HCT116 (cell line): Measurements from ENCODE around the gene KIRREL3. TPM values are rescaled to one million over a fixed set of nuclear protein-coding genes. Genes with fewer than 3 reads are reported as not detected.

Source experiments
- ATAC-seq: fragments of 200-7000 bp; cut with Tn5 transposase; 2 replicates; pipeline ENCODE4 v1.9.1; 2020; ENCODE audit warnings: mild to moderate bottlenecking, moderate library complexity
- BruUV-seq: library from RNA; stranded (reverse); fragments of 400-500 nt; replicated peaks from 2 replicates; lab custom pipeline; 2021; lab: Mats Ljungman, UMichigan
- CTCF ChIA-PET: fragments of 300-600 bp; sonication (Branson Sonifier 250); formaldehyde crosslinking; loops from one replicate; lab custom pipeline; 2021; ENCODE audit warnings: antibody characterized with exemption; lab: Charles Lee
- POLR2A ChIA-PET: fragments of 300-600, 350-600 bp; sonication (Branson Sonifier 250); formaldehyde crosslinking; loops from one replicate; lab custom pipeline; 2021; ENCODE audit warnings: antibody characterized with exemption; lab: Charles Lee
- RAD21 ChIA-PET, 2 experiments: fragments of 300-600 bp; sonication (Branson Sonifier 250); formaldehyde crosslinking; loops; one replicate each; lab custom pipeline; 2023; ENCODE audit warnings: low total read pairs in 2 of 2; ENCODE audit not compliant: uncharacterized antibody in 2 of 2, unreplicated experiment in 2 of 2, low non-redundant PET in 1 of 2; lab: Charles Lee
- DNase-seq: peaks from one replicate; pipeline ENCODE4 v3.0.0-alpha.2; 2010; ENCODE audit warnings: low read depth, low spot score
- H2AFZ ChIP-seq: fragments of 200-600 bp; shearing (Covaris generic), sonication (generic); 2 replicates; pipeline ENCODE4 v1.6.1; 2017; ENCODE audit warnings: low read depth, mixed run types, mixed read lengths, antibody characterized with exemption, low read length; ENCODE audit not compliant: poor library complexity, severe bottlenecking
- H3K27ac ChIP-seq: 2 replicates; pipeline ENCODE4 v1.5.1; 2012; ENCODE audit warnings: low read depth, low read length
- H3K27me3 ChIP-seq: fragments of 200-600 bp; sonication (generic); 2 replicates; pipeline ENCODE4 v1.6.1; 2016; ENCODE audit warnings: mixed run types, low read length, mixed read lengths; ENCODE audit not compliant: insufficient read depth
- H3K36me3 ChIP-seq, 2 experiments: fragments of 200-500 bp in 1 of 2; fragments of 200-600 bp in 1 of 2; sonication (Bioruptor generic) in 1 of 2; sonication (generic) in 1 of 2; 2 replicates each; pipeline versions ENCODE4 v1.5.1 to v1.6.1; 2014 to 2016; ENCODE audit warnings: low read length in 2 of 2, inconsistent platforms in 1 of 2, mixed read lengths in 1 of 2, mixed run types in 1 of 2; ENCODE audit not compliant: insufficient read depth in 2 of 2, control insufficient read depth in 1 of 2
- H3K4me1 ChIP-seq, 2 experiments: fragments of 200-600 bp in 1 of 2; sonication (generic) in 1 of 2; 2 replicates each; pipeline versions ENCODE4 v1.5.1 to v1.6.1; 2012 to 2017; ENCODE audit warnings: low read length in 2 of 2, inconsistent platforms in 1 of 2, mild to moderate bottlenecking in 1 of 2, mixed read lengths in 1 of 2, mixed run types in 1 of 2, moderate library complexity in 1 of 2; ENCODE audit not compliant: insufficient read depth in 2 of 2, control insufficient read depth in 1 of 2
- H3K4me2 ChIP-seq: fragments of 200-600 bp; sonication (generic); 2 replicates; pipeline ENCODE4 v1.6.1; 2017; ENCODE audit warnings: mixed run types, low read length, mixed read lengths
- H3K4me3 ChIP-seq, 2 experiments: fragments of 200-600 bp in 1 of 2; sonication (generic) in 1 of 2; replicated peaks in 1 of 2; 2 replicates each; pipeline ENCODE4 v1.5.1; 2011 to 2016; ENCODE audit warnings: low read length in 2 of 2, control low read depth in 1 of 2, low read depth in 1 of 2, mild to moderate bottlenecking in 1 of 2, mixed read lengths in 1 of 2, mixed run types in 1 of 2
- H3K79me2 ChIP-seq: fragments of 200-600 bp; sonication (generic); 2 replicates; pipeline ENCODE4 v1.6.1; 2017; ENCODE audit warnings: mild to moderate bottlenecking, mixed run types, low read length, moderate library complexity, mixed read lengths; ENCODE audit not compliant: insufficient read depth
- H3K9ac ChIP-seq: fragments of 200-600 bp; sonication (generic); 2 replicates; pipeline ENCODE4 v1.6.1; 2016; ENCODE audit warnings: low read length, mixed read lengths
- H3K9me2 ChIP-seq: fragments of 200-600 bp; sonication (generic), shearing (Covaris generic); 2 replicates; pipeline ENCODE4 v1.6.1; 2017; ENCODE audit warnings: mixed run types, mild to moderate bottlenecking, moderate library complexity; ENCODE audit not compliant: insufficient read depth
- H3K9me3 ChIP-seq, 2 experiments: fragments of 200-500 bp in 1 of 2; fragments of 200-600 bp in 1 of 2; sonication (Bioruptor generic) in 1 of 2; sonication (generic) in 1 of 2; 2 replicates each; pipeline ENCODE4 v1.6.1; 2014 to 2017; ENCODE audit warnings: low read length in 2 of 2, mixed read lengths in 2 of 2, inconsistent platforms in 1 of 2, low read depth in 1 of 2, mild to moderate bottlenecking in 1 of 2, mixed run types in 1 of 2, moderate library complexity in 1 of 2; ENCODE audit not compliant: control insufficient read depth in 1 of 2, insufficient read depth in 1 of 2
- H4K20me1 ChIP-seq: fragments of 200-600 bp; sonication (generic), shearing (Covaris generic); 2 replicates; pipeline ENCODE4 v1.6.1; 2017; ENCODE audit warnings: mixed run types, mild to moderate bottlenecking, moderate library complexity; ENCODE audit not compliant: insufficient read depth
- ATF3 ChIP-seq: IDR thresholded peaks from 2 replicates; pipeline ENCODE4 v1.6.1; 2012
- CTCF ChIP-seq, 3 experiments: fragments of 200-600 bp in 1 of 3; sonication (generic) in 1 of 3; IDR thresholded peaks in 2 of 3; conservative IDR thresholded peaks in 1 of 3; 2 replicates each; pipeline ENCODE4 v1.5.1; 2012 to 2017; ENCODE audit warnings: low read depth in 2 of 3, low read length in 2 of 3, antibody characterized with exemption in 1 of 3, borderline replicate concordance in 1 of 3, control low read depth in 1 of 3, mild to moderate bottlenecking in 1 of 3, mixed read lengths in 1 of 3, mixed run types in 1 of 3, moderate library complexity in 1 of 3; ENCODE audit not compliant: insufficient read depth in 1 of 3
- EGR1 ChIP-seq: IDR thresholded peaks from 2 replicates; pipeline ENCODE4 v1.6.1; 2012; ENCODE audit warnings: low read depth
- EZH2phosphoT487 ChIP-seq: fragments of 200-600 bp; IDR thresholded peaks from 2 replicates; pipeline ENCODE4 v1.6.1; 2018; ENCODE audit warnings: antibody characterized with exemption, borderline replicate concordance
- POLR2A ChIP-seq: IDR thresholded peaks from 2 replicates; pipeline ENCODE4 v1.7.0; 2011; ENCODE audit warnings: borderline replicate concordance; ENCODE audit not compliant: insufficient read depth, insufficient read length; ENCODE audit errors: extremely low read depth
- YY1 ChIP-seq: IDR thresholded peaks from 2 replicates; pipeline ENCODE4 v1.6.1; 2011; ENCODE audit warnings: low read length, low read depth, moderate library complexity, mild to moderate bottlenecking; ENCODE audit not compliant: insufficient replicate concordance; ENCODE audit errors: extremely low read depth
- intact Hi-C: fragments of 100-400 bp; cut with micrococcal nuclease; formaldehyde crosslinking; loops from 2 replicates; pipeline ENCODE4 v1.10.0; 2022
- total RNA-seq: library from RNA; stranded (reverse); gene quantifications from one replicate; pipeline ENCODE4 v1.2.1, GENCODE V29; 2021; ENCODE audit not compliant: unreplicated experiment
- TF ChIP-seq, protein P1 (sequence below): IDR thresholded peaks from 2 replicates; pipeline ENCODE4 v1.6.1; 2012
- TF ChIP-seq, protein P2 (sequence below): IDR thresholded peaks from 2 replicates; pipeline ENCODE4 v1.6.1; 2012; ENCODE audit warnings: low read depth

The KIRREL3 gene
- total RNA-seq, 1 experiment from 2014 or later = not detected

DNA sequence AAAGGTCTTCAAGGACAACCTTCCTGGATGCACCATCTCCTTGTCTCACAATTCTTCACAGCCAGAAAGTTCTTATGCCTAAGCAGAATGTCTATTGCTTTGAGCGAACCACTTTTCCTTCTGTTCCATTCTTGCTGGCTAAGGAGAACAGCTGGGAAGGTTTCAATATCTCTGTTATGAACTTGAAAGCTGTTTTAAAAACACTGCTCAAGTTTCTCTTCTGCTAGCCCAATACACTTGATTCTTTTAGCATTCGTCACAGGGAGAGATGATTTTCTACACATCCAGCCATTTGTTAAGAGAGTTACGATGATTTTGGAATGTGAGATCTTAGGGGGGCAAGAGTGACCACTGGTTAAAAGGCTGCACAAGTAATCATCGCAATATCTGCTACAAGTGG lies 249.3 kb downstream of the KIRREL3 start (continued):
- TF ChIP-seq, protein P1, sequence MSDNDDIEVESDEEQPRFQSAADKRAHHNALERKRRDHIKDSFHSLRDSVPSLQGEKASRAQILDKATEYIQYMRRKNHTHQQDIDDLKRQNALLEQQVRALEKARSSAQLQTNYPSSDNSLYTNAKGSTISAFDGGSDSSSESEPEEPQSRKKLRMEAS = no peak
- no peak for TF ChIP-seq YY1
- TF ChIP-seq, all 23 proteins: peak for 0

DNA sequence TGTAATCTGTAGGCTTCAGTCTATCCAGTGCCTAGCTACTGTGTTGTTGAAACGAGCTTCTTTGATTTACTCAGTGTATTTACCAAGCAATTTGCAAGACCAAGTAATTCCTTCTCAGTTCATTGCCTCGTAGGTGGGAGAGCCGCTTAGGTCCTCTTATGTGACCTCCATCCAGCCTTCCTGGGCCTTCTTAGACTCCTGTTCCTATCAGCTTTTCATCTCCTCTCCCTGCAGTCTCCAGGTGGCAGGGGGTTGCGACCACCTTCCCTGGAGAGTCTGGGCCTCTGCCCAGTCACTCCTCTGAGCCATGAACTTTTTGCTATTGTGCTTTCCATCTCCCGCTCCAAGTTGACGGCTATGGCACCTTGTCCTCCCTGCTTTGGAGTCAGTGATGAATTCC lies 251.8 kb downstream of the KIRREL3 start:
- no peaks in the 10 kb centered on the region for H4K20me1 ChIP-seq

GRCh38 chr11:126748100-126748791 lies 252.3 kb downstream of the KIRREL3 start:
- no peaks in the 10 kb centered on the region for H3K36me3 ChIP-seq
- H4K20me1 ChIP-seq = no peaks in the 10 kb centered on the region
- TF ChIP-seq EZH2phosphoT487 (no peak), CTCF (IDR thresholded peaks at IDR 0.05 in 2 of 3, conservative IDR thresholded peaks at IDR 0.05 in 1 of 3; ENCODE audit: borderline replicate concordance in 1 of 3, insufficient read depth in 1 of 3, low read depth in 2 of 3, low read length in 2 of 3) (no peak), ATF3 (no peak), POLR2A (no peak)
- TF ChIP-seq, protein P2, sequence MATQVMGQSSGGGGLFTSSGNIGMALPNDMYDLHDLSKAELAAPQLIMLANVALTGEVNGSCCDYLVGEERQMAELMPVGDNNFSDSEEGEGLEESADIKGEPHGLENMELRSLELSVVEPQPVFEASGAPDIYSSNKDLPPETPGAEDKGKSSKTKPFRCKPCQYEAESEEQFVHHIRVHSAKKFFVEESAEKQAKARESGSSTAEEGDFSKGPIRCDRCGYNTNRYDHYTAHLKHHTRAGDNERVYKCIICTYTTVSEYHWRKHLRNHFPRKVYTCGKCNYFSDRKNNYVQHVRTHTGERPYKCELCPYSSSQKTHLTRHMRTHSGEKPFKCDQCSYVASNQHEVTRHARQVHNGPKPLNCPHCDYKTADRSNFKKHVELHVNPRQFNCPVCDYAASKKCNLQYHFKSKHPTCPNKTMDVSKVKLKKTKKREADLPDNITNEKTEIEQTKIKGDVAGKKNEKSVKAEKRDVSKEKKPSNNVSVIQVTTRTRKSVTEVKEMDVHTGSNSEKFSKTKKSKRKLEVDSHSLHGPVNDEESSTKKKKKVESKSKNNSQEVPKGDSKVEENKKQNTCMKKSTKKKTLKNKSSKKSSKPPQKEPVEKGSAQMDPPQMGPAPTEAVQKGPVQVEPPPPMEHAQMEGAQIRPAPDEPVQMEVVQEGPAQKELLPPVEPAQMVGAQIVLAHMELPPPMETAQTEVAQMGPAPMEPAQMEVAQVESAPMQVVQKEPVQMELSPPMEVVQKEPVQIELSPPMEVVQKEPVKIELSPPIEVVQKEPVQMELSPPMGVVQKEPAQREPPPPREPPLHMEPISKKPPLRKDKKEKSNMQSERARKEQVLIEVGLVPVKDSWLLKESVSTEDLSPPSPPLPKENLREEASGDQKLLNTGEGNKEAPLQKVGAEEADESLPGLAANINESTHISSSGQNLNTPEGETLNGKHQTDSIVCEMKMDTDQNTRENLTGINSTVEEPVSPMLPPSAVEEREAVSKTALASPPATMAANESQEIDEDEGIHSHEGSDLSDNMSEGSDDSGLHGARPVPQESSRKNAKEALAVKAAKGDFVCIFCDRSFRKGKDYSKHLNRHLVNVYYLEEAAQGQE = no peak
- no peak overlapping the region for H3K27ac ChIP-seq
- intact Hi-C loops = no loop called here
- no TSS peak for BruUV-seq
- no peak overlapping the region for H2AFZ ChIP-seq
- H3K9me2 ChIP-seq = no peaks in the 10 kb centered on the region
- RAD21 ChIA-PET = no interaction called here
- H3K9me3 ChIP-seq = no peaks in the 10 kb centered on the region
- H3K27me3 ChIP-seq = 0 out of 2 replicates have a peak, but pooled peaks cover 3% of the 10 kb centered on the region
- H3K4me3 ChIP-seq = no peak overlapping the region
- CTCF ChIA-PET = no interaction called here
- no peak overlapping the region for H3K9ac ChIP-seq
- no peak for DNase-seq
- no peak overlapping the region for H3K4me2 ChIP-seq
- no peak for ATAC-seq
- no peaks in the 10 kb centered on the region for H3K4me1 ChIP-seq
- no peaks in the 10 kb centered on the region for H3K79me2 ChIP-seq
- POLR2A ChIA-PET = no interaction called here

More for the DNA sequence above, 251.8 kb downstream of the KIRREL3 start:
- no TSS peak for BruUV-seq
- ATAC-seq = no peak
- Histone ChIP-seq H3K27ac (no peak overlapping the region), H3K9ac (no peak overlapping the region), H3K79me2 (no peaks in the 10 kb centered on the region), H3K36me3 (no peaks in the 10 kb centered on the region), H3K4me1 (no peaks in the 10 kb centered on the region), H2AFZ (no peak overlapping the region), H3K4me3 (no peak overlapping the region), H3K9me2 (no peaks in the 10 kb centered on the region), H3K9me3 (no peaks in the 10 kb centered on the region), H3K4me2 (no peak overlapping the region), H3K27me3 (0 out of 2 replicates have a peak, but pooled peaks cover 3% of the 10 kb centered on the region)
- TF ChIP-seq EZH2phosphoT487 (no peak), POLR2A (no peak), EGR1 (no peak)
- POLR2A ChIA-PET = no interaction called here
- CTCF ChIA-PET = no interaction called here
- no peak for DNase-seq
- RAD21 ChIA-PET = no interaction called here
- intact Hi-C loops = no loop called here
